ENCODE data around the gene TRAPPC10.

Gene TRAPPC10

DNA sequence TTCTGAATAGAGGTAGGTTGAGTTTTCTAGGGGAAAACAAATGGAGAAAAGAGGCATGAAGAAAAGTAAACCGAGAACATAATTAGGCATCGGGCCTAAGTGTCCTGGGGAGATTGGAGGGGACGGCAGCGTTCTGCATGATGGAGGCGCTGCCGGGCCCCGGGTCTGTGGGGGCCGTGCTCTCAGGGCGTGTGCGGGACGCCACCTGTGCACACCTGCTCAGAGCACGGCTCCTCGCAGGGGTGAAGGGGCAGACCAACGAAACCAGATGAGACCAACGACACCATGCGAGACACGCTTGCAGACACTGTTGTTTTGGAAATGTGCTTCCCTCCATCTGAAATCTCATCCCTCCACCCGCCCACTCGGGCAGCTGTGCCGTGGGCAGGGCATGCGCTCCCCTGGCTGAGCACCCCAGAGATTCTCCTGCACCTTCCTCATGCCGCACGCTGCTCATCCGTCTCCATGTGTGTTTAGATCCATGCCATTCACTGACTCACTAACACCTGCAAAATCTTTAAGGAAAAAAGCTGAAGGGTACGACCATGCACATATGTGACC is 28.2 kb upstream of the TRAPPC10 start:
- DNase-seq: no peak

DNA sequence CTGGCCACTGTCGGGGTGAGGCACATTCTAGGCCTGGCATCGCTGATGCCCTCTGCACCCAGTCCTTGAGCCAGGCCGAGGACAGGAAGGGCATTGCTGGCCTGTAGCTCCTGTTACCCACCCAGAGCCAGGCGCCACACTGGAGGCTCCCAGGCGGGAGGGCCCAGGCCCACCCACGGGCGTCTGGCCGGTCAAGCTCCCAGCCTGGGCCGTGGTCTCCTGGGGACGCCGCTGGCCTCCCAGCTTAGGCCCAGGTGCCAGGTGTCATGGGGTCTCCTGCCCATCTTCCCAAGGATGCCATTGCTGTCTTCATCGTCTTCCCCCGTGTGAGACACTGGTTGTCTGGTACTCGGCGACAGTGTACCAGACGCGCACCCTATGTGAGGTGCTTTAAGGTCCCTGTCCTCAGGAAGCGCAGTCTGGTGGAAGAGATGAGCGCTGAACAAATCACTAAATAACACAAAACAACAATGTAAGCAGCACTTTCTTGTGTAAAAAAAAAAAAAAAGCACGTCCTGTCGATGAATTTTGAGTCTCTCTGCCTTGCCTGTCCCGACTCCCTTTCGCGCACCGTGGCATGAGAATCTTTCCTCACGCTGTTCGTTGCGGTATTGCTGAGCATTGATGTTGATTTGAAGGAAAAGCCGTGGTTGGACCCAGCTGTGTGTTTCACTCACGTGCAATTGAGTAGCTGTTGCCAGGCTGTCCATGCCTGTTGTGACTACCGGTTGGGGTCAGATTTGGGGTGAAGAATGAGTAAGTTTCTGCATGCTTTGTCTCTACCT is 27.0 kb upstream of the TRAPPC10 start:
- no peak for DNase-seq

DNA sequence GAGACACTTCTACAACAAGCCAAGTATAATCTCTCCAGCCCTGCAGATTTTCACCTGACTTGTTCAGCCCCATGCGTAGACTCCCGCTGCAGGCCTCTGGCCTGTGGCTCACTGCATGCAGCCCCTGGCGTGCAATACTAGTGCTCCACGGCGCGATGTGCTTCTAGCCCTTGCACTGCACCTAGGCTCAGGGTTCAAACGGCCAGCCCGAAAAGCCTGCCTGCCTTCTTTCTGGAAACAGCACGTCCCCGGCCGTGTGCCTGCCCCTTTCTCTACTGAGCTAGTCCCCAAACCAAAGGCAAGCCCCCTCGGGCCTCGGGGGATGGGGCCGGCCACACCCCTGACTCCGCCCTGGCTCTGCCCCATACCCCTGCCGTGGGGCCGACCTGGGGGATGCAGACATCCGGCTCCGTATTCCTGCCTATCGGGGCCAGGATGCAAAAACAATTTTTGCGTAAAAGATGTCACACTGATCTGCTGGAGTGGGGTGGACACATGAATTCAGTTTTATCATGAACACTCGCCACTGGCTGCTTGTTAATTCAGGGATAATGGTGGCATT is 26.3 kb upstream of the TRAPPC10 start:
- DNase-seq: no peak

GRCh38 chr21:43986544-43987451 is 25.3 kb upstream of the TRAPPC10 start:
- DNase-seq: no peak

DNA sequence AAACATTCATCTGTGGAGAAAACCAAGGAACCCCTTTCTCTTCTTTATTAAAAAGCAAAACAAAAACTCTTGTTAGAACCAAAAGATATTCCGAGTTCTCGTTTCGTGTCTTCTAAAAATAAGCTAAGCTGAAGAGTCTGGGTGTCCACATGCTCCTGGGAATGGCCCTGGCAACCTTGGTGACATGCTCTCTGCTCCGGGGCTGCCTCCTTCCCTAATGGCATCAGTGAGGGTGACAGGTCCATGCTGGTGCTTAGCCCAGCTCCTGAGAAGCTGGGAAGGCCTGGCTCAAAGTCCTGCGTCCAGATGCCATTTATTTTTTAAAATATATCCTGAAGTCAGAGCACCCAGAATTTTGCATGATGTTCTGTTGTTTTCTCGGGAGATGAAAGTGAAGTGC is 24.6 kb upstream of the TRAPPC10 start:
- no peak for DNase-seq

DNA sequence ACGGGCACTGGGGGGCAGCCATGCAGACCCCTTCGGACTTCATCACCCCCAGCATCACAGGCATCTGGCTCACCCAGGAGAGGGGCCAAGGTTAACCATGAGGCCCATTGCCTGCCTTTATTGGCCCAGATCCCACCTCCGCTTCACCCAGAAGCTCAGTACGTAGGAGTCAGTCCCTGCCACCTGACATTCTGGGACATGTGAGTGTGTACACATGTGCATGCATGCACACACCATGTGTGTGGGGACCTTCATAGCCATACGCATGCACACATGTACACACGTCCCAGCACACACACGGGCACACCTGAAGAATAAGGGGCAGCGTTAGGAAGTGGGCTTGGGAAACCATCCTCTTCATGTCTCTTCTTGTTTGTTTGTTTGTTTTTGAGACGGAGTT is 24.1 kb upstream of the TRAPPC10 start:
- DNase-seq: no peak

DNA sequence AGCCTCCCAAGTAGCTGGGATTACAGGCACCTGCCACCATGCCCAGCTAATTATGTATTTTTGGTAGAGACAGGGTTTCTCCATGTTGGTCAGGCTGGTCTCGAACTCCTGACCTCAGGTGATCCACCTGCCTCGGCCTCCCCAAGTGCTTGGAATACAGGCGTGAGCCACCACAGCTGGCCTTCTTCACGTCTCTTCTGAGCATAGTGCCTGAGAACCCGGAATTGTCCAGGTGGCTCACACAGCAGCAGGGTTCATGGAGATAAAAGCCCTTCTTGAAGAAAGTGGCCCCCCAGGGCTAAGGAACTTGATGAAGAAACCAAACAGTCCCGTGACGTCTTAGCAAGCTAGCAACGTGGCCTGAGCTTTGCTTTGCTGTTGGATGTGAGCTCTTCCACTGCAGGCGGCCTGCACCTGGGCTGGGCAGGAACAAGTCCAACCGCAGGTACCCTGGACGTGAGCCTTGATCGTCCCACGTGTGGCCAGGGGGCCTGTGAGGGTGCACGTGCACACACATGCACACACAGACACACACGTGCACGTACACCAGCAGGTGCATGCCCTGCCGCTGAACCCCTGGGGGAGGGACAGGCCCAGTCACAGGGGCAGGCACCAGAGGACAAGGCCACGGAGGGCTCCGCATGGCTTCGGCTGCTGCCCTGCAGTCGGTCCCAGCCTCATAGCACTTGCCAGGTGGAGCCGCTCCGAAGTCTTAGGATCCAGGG is 23.4 kb upstream of the TRAPPC10 start:
- DNase-seq: no peak

GRCh38 chr21:43989401-43989800 is 22.7 kb upstream of the TRAPPC10 start:
- no peak for DNase-seq

- DNase-seq: no peak
Observed at GRCh38 chr21:43991447-43991991, 20.6 kb upstream of the TRAPPC10 start.

DNA sequence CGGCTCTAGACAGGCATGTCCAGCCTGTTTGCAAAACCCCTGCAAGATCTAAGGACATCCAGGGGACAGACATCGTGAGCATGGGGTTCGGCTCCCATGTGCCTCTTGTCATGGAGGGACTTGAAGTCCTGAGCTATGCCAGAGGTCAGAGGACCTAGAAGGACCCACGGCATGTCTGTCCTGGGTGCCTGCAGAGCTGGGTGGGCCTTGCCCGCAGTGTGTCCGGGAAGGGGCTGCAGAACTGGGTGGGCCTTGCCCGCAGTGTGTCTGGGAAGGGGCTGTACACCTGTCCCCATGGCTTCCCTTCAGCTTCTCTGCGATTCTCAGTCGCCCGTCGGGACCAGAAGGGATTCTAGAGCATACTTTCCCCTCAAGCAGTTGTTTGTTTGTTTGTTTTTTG is 20.0 kb upstream of the TRAPPC10 start:
- DNase-seq: no peak

DNA sequence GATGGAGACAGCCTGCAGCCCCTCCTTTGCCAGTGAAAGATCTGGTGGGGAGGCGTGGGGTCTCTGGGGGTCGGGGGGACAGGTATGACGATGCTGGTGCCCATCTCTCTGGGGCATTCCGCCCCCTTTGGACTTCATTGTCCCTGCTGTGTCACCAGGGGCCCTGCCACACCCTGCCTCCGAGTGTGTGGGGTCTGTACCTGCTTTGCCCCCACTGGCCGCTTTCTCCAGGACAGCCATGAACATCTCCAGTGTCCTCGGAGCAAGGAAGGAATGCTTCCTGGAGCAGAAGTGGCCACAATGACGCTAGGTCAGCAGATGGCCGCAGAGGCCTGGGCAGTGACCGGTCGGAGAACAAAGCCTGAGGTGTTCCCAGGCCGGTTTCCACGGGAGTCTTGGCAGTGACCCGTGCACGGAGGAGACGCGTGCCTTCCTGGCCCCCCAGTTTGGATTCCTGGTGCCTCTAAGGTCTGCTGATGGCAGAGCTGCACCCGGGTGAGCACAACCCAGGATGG is 18.6 kb upstream of the TRAPPC10 start:
- no peak for DNase-seq

GRCh38 chr21:43994085-43994484 is 18.0 kb upstream of the TRAPPC10 start:
- no peak for DNase-seq

- no peak for DNase-seq
Observed at GRCh38 chr21:43994646-43995045, 17.5 kb upstream of the TRAPPC10 start.

DNA sequence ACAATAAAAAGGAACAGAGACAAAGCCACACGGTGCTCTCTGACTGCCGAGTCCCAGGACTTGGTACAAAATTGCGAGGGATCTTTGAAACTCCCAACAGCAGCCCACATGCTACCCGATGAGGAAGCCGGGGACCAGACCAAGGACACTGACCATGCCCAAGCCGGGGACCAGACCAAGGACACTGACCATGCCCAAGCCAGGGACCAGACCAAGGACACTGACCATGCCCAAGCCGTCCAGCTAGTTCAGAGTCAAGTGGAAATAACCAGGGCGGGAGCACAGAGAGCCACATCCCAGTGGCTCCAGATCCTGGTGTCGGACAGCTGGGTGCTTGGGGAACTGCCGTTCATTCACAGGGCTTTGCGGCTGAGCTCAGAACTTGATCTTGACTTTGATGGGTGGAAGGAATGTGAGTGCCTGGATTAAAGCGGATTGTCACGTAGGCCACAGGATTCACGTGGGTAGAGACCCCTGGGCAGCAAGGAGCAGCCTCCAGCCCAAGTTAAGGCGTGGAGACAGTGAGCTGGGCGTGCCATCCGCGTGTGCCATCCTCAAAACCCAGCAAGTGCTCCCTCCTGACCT is 16.5 kb upstream of the TRAPPC10 start:
- DNase-seq: no peak

- no peak for DNase-seq
Observed at GRCh38 chr21:43997766-43998742, 14.1 kb upstream of the TRAPPC10 start.

DNA sequence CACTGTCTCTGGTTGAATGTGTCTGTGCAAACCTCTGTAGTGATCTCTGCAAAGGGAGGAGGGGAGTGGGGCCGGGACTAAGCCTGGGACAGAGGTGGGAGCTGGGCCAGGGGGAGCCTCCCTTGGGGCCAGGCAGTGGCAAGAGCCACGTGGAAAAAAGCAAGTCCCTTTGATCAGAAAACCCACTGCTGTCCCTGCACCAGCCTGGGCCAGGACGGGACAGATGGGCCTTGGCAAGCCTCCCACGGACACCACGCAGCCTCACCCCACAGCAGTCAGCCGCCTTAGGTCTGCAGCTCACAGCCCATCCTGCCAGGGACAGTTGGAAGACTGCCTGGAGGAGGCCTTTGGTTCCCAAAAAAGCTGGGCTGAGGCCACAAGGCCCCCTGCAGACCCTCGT is 11.7 kb upstream of the TRAPPC10 start:
- DNase-seq: no peak

DNA sequence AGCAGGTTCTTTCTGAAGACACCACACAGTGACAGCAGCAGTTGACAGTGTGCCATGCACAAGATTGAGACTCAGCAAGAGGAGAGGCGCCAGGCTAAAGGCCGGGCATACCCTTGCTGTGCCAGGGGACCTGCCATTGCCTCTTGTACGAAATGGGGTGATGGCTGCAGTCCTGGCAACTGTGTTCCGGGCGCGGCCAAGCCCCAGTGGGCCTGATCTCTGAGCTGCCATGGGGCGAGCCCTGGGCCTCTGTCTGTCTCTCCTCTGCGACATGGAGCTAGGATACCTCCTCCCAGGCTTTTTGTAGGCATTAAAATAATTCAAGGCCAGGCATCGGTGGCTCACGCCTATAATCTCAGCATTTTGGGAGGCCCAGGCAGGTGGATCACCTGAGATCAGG is 9.6 kb upstream of the TRAPPC10 start:
- no peak for DNase-seq

GRCh38 chr21:44003307-44003966 is 8.7 kb upstream of the TRAPPC10 start:
- no peak for DNase-seq

DNA sequence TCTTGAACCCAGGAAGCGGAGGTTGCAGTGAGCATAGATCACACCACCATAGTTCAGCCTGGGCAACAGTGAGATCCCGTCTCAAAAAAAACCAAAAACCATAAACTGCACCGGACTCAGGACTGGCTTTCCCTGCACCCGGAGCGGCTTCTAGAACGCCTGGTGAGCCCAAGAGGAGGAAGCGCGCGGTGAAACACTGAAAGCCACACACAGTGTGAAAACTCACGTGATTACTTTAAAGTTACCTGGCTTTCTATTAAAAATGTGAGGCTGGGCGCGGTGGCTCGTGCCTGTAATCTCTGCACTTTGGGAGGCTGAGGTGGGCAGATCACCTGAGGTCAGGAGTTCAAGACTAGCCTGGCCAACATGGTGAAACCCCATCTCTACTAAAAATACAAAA is 7.0 kb upstream of the TRAPPC10 start:
- DNase-seq: no peak

GRCh38 chr21:44005593-44005992 is 6.5 kb upstream of the TRAPPC10 start:
- DNase-seq: no peak
